EL (cell line): ENCODE results near the gene FGFBP3.
"Not testable (repeated sequence)": the region's sequence is repeated elsewhere in the genome, so short reads cannot be mapped to it uniquely, and the experiment has no call there.

Source experiments
- DNase-seq: peaks from one replicate; pipeline ENCODE4 v3.0.0-alpha.2; 2016

Gene FGFBP3

DNA sequence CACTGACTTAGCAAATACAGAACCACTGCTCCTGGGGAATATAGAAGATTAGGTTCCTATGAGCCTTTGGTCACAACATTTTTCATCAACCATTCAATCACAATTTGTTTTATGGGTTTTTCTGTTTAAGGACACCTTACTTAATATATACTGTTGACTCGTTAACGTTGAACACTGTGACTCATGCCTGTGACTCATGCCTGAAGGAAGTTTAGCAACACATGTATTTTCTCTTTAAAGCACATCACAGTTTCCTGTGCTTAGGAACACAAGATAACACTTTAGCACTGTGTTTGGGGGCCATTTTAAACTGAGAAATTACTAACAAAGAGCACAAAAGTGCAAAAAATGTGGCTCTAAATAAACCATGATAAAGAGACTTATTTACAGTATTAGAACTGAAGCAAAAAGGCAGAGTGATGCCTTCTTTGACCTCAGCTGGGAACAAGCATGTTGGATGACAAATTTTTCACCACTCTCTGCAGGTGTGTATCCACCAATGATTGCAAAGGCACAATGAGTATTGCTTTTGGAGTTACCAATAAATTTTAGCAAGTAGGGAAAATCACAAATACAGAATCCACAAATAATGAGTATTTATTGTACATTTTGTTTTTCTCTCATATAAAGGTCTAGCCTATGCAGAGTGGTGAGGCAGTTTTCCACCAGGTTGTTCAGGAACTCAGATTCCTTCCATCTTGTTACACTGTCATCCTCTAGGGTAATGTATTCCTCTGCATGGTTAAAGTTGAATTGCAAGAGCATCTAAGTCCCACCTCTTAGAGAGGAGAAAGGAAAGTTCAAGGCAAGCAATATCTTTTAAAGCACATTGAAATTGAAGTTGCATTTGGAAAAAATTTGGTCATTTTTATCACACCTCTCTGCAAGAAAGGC, 7.3 kb downstream of the FGFBP3 start:
- DNase-seq: peak; percentile 94

DNA sequence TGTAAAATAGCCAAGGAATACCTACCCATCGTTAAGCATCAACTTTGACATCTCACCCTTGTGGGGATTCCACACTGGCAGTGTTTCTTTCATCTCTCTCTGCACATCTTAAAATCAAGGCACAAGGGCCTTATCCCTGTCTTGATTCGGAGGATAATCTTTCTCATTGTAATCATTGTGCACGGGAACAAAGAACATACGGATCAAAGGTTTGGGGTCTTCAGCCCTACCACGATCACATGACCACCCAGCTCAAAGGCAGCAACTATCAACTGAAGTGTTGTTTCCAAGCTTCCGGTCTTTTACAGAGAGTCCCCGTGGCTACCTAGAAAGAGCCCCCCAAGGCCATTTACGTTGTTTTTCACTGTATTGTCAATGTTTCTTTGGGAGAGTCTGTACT, 11.9 kb downstream of the FGFBP3 start:
- no peak for DNase-seq

- no peak for DNase-seq
Measured at GRCh38 chr10:91896212-91896756, 13.0 kb downstream of the FGFBP3 start.

DNA sequence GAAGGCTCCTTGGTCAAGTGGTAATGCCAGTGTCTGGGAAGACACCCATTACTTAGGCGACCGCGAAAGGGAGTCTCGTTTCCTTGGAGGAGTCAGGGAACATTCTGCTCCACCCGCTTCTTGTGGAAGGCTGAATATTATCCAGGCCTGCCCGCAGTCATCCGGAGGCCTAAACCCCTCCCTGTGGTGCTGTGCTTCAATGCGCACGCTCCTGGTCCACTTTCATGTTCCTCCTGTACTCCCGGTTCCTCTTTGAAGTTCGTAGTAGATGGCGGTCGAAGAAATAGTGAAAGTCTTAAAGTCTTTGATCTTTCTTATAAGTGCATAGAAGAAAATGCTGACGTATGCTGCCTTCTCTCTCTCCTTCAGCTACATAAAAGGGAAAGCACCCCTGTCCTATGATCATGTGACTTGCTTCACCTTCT, 15.0 kb downstream of the FGFBP3 start:
- not testable (repeated sequence) for DNase-seq

DNA sequence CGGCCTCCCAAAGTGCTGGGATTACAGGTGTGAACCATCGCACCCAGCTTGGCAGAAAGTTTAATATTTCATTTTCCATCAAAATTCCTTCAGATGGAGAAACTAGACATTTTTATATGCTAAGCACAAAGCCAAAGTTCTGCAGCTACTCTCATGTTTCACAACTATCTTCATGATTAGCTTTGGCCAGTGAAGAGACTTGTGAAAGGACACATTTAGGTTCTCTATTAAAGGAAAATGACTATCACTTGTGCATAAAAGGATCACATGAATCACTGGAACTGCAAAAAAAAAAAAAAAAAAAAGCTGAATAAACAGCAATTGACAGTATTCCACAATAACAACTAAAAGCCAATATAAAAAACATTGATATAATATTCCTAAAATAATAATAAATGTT, 16.2 kb downstream of the FGFBP3 start:
- DNase-seq: no peak

DNA sequence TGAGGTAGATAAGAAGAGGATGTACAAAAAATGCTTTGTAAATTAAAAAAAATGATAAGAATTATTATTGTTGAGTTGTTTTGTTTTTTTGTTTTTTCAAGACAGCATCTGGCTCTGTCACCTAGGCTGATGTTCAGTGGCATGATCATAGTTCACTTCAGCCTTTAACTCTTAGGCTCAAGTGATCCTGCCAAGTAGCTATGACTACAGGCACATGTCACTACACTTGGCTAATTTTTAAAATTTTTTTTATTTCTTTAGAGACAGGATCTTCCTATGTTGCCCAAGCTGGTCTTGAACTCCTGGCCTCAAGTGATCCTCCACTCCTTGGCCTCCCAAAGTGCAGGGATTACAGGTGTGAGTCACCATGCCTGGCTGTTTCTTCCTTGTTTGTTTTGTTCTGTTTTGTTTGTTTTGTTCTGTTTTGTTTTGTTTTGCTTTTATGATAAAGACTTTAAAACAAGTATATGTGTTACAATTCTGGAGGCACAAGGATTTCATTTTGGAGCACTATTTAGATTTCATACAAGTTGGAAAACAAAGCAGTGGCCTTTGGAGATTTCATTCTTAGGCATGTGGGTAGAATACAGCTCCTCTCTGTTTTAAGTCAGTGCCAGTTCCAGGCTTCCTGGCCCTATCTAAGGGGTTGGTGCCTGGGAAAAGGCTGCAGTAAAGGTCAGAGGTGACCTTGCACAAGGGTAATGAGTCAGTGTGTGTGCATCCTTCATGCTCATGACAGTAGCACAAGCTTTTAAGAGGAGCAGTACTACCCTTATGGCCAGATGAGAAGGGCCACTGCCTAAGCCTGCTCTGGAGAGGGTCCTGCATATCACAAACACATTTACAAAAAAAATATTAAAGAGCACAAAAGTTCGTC, 17.9 kb downstream of the FGFBP3 start:
- DNase-seq: peak; percentile 92

- DNase-seq: peak; percentile 41
Measured at GRCh38 chr10:91887272-91888076, 21.8 kb downstream of the FGFBP3 start.

DNA sequence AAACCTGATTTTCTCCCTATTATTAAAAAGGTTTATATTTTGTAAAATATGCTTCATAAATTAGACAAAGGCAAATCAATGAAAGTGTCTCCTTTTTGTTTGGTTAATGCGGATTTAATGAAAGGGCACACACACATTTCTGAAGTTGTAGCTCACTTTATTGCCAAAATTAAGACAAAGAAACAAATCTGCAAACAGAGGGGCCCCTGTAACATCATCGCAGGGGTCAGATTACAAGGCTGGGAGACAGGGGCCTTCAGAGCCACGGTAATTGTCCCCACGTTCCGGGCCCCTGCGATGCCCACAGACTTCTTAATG, 22.4 kb downstream of the FGFBP3 start:
- no peak for DNase-seq

DNA sequence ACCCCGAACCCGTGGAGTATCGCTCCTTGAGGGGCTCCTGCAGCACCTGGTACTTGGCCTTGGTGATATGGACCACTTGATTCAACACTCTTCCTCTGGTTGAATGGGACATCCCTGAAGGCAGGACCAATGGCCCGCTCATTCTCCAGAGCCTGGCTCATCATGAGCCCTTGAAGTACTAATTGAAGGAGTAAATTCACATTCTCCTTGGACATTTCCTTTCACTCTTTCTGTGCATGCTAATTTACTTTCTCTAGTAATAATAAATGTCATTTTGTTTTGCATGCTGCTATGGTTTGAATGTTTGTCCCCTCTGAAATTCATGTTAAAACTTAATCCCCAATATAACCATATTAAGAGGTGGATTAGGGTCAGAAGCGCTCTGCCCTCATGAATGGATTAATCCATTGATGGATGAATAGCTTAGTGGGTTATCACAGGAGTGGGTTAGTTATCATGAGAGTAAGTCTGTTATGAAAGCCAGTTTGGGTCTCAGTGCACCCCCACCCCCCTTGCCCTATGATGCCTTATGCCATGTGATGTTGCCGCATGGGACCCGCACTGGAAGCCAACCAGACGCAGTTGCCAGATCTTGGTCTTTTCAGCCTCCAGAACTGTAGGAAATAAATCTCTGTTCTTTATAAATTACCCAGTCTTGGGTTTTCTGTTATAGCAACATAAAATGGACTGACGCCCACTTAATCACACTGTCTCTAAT, 23.8 kb downstream of the FGFBP3 start:
- no peak for DNase-seq

- no peak for DNase-seq
Measured at GRCh38 chr10:91884536-91884935, 24.8 kb downstream of the FGFBP3 start.

DNA sequence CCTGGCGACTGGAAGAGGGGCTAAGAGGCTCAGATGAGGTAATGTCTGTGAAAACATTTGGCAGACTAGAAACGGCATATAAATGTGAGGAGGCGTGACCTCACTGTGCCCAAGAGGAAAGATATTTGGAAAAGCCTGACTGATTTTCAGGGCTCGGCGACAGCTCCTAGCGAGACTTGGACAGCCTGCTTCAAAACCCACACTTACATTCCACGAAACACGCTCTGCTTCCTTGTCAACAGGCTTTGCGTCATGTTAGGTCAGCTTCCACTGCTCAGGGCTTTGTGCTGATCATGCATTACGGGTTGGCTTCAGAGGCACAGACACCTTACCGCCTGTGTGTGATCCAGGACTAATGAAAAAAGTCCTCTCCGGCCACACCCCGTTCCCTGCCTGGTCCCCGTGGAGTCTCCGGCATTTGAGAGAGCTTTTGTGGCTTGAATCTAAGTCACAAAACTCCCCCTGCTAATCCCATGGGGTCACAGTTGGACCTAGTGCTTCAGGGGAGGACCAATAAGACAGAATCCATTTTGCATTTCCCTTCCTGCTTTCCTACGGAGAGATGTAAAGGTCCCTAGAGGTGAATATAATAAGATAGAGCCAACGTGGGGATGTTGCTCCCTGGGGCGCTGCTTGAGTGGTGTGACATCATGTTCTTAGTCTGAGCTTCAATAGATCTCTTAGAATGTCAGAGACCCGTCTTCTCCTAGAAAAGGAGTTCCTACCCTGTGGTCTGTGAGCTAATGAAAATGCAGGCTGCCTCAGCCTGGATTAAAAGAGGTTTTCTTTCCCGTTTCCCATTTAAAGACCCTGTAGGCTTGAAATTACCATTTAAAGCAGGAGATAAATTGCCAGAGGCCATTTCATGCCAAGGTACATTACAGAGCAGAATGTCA, 25.5 kb downstream of the FGFBP3 start:
- DNase-seq: peak; percentile 38

- peak; percentile 18 for DNase-seq
Measured at GRCh38 chr10:91880310-91880709, 29.0 kb downstream of the FGFBP3 start.

DNA sequence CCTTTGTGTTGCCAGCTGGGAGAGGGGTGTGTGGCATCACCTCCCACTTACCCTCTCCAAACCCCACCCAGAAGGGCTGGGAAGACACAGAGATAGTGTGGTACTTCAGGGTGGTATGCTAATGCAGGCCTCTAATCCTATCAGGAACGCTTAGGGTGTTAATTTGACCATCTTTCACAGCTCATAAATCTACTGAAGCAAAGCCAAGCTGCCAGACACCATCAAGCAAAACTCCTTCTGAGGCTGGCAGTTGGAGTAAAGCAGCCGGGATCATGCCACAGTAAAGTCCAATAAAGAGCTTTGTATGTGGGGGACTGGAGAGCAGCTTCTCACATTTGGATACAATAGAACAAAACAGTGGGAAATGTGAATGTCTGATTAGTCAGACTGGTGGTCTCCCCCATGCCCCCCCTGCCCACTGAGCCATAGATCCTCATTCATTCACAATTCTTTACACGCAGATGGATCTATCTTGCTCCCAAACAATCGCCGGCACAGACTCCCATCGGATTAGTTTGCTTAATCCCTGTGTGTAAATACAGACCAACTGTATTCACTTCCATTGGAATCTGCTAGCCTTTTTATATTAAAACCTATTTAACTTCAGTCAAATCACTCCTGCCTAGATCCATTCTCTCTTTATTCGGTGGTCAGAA, 29.6 kb downstream of the FGFBP3 start:
- no peak for DNase-seq

DNA sequence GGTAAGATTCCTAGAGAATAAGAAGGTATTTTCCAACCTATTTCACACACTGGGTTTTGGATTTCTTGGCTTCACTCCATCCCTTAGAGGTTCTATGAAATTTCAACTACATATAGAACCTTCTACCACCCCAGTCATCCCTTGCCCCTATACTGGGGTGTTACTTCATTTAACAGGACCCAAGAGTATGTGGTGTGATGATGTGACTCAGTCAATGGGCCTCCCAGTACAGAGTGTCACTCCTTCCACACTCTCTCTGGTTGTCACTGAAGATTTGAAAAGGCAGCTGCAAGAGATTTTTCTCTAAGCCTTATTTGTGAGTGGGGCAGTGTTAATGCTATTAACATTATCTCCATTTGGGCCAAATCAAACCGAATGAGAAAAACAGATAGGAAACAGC, 33.5 kb downstream of the FGFBP3 start:
- DNase-seq: no peak

DNA sequence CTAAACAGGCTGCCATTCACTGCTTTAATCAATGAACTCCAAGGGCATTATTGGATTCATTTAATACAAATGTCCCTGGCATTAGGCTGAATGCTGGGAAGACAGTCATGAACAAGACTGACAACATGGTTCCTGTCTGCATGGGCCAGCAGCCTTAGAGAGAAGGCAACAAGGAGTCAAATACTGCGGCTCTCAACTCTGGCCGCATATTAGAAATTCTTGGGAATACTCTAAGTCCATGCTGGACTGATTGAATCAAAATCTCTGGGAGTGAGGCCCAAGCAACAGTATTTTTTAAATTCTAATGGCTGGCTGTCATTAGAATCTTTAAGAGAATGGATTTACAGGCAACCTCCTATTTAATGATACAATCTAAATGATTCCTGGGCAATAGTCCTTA, 34.1 kb downstream of the FGFBP3 start:
- no peak for DNase-seq

- no peak for DNase-seq
Measured at GRCh38 chr10:91865562-91866081, 43.7 kb downstream of the FGFBP3 start.

- peak; percentile 9 for DNase-seq
Measured at GRCh38 chr10:91864744-91865143, 44.5 kb downstream of the FGFBP3 start.

- DNase-seq: no peak
Measured at GRCh38 chr10:91864099-91864498, 45.2 kb downstream of the FGFBP3 start.

GRCh38 chr10:91860885-91861284, 48.4 kb downstream of the FGFBP3 start:
- DNase-seq: no peak

- no peak for DNase-seq
Measured at GRCh38 chr10:91856637-91857036, 52.6 kb downstream of the FGFBP3 start.
